PC-9 (cell line): ENCODE results near the gene PRDM16. TPM values are rescaled to one million over a fixed set of nuclear protein-coding genes. Genes with fewer than 3 reads are reported as not detected.

ENCODE experiments used
- BruUV-seq: library from RNA; stranded (reverse); fragments of 400-500 nt; replicated peaks from 2 replicates; lab custom pipeline; 2021; lab: Mats Ljungman, UMichigan
- CTCF ChIA-PET: fragments of 300-600 bp; sonication (Branson Sonifier 250); formaldehyde crosslinking; loops from one replicate; lab custom pipeline; 2022; ENCODE audit warnings: antibody characterized with exemption; lab: Charles Lee
- POLR2A ChIA-PET: fragments of 300-600 bp; sonication (Branson Sonifier 250); formaldehyde crosslinking; loops from one replicate; lab custom pipeline; 2022; ENCODE audit warnings: antibody characterized with exemption; ENCODE audit not compliant: unreplicated experiment; lab: Charles Lee
- DNase-seq, 2 experiments: peaks; one replicate each; pipeline versions ENCODE4 v3.0.0 to v3.0.0-alpha.2; 2015 to 2022; ENCODE audit warnings: mixed read lengths in 1 of 2
- H2AFZ ChIP-seq: fragments of 200-600 bp; sonication (generic); 2 replicates; pipeline ENCODE4 v1.8.1; 2017; ENCODE audit warnings: antibody characterized with exemption
- H3F3A ChIP-seq: fragments of 200-600 bp; sonication (generic); 2 replicates; pipeline ENCODE4 v1.8.1; 2017; ENCODE audit warnings: antibody characterized with exemption, mild to moderate bottlenecking, low read depth; ENCODE audit not compliant: insufficient read depth
- H3K27ac ChIP-seq: fragments of 200-600 bp; sonication (generic); 2 replicates; pipeline ENCODE4 v1.6.1; 2016; ENCODE audit warnings: mixed run types
- H3K27me3 ChIP-seq: fragments of 200-600 bp; sonication (generic); 2 replicates; pipeline ENCODE4 v1.6.1; 2016; ENCODE audit warnings: low read depth, mixed run types; ENCODE audit not compliant: insufficient read depth
- H3K36me3 ChIP-seq: fragments of 200-600 bp; sonication (generic); 2 replicates; pipeline ENCODE4 v1.6.1; 2016; ENCODE audit warnings: low read depth, mixed run types
- H3K4me1 ChIP-seq: fragments of 200-600 bp; sonication (generic); replicated peaks from 2 replicates; pipeline ENCODE4 v1.6.1; 2016; ENCODE audit warnings: mixed run types; ENCODE audit not compliant: insufficient read depth
- H3K4me2 ChIP-seq: fragments of 200-600 bp; sonication (generic); 2 replicates; pipeline ENCODE4 v1.6.1; 2017; ENCODE audit warnings: mixed run types
- H3K4me3 ChIP-seq: fragments of 200-600 bp; sonication (generic); 2 replicates; pipeline ENCODE4 v1.6.1; 2016; ENCODE audit warnings: mixed run types
- H3K79me2 ChIP-seq: fragments of 200-600 bp; sonication (generic); 2 replicates; pipeline ENCODE4 v1.6.1; 2017; ENCODE audit warnings: low read depth, mixed run types
- H3K9me2 ChIP-seq: fragments of 200-600 bp; sonication (generic); 2 replicates; pipeline ENCODE4 v1.8.1; 2017; ENCODE audit warnings: mild to moderate bottlenecking; ENCODE audit not compliant: insufficient read depth
- H3K9me3 ChIP-seq: fragments of 200-600 bp; sonication (generic); 2 replicates; pipeline ENCODE4 v1.8.1; 2016; ENCODE audit warnings: low read depth; ENCODE audit not compliant: insufficient read depth
- H4K20me1 ChIP-seq: fragments of 200-600 bp; sonication (generic); 2 replicates; pipeline ENCODE4 v1.8.1; 2017; ENCODE audit not compliant: insufficient read depth
- CTCF ChIP-seq: fragments of 200-600 bp; sonication (generic); conservative IDR thresholded peaks from 2 replicates; pipeline ENCODE4 v1.6.1; 2017; ENCODE audit warnings: mixed run types, antibody characterized with exemption, mild to moderate bottlenecking, moderate library complexity
- EZH2 ChIP-seq: fragments of 200-600 bp; sonication (generic); IDR thresholded peaks from 2 replicates; pipeline ENCODE4 v1.8.0; 2017; ENCODE audit warnings: antibody characterized with exemption, low read depth
- intact Hi-C: fragments of 100-400 bp; cut with micrococcal nuclease; formaldehyde crosslinking; loops from one replicate; pipeline ENCODE4 v1.10.0; 2022; ENCODE audit not compliant: unreplicated experiment
- total RNA-seq: library from RNA; stranded (reverse); gene quantifications from 2 replicates; pipeline ENCODE4 v1.2.3, GENCODE V29; 2021

Gene PRDM16
- total RNA-seq, 1 experiment from 2014 or later: not detected

GRCh38 chr1:3478187-3478586, 409.2 kb downstream of the PRDM16 start:
- Histone ChIP-seq H3K4me1 (peaks cover 21% of the 10 kb centered on the region), H2AFZ (no peak overlapping the region), H3K27me3 (no peaks in the 10 kb centered on the region), H3K36me3 (no peaks in the 10 kb centered on the region), H3K4me3 (no peak overlapping the region), H3F3A (peaks cover 18% of the 10 kb centered on the region; the same call in 1 of the 2 replicates), H4K20me1 (0 out of 2 replicates have a peak, but pooled peaks cover 4% of the 10 kb centered on the region), H3K27ac (no peak overlapping the region), H3K4me2 (no peak overlapping the region), H3K79me2 (no peaks in the 10 kb centered on the region), H3K9me3 (no peaks in the 10 kb centered on the region), H3K9me2 (no peaks in the 10 kb centered on the region)
- ChIA-PET POLR2A (no interaction called here), CTCF (no interaction called here)
- DNase-seq: no peak
- TF ChIP-seq CTCF: no peak
- TF ChIP-seq EZH2: no peak
- BruUV-seq: no TSS peak
- intact Hi-C loops: no loop called here

GRCh38 chr1:3479511-3480368, 410.7 kb downstream of the PRDM16 start:
- no peak for DNase-seq
- POLR2A ChIA-PET: no interaction called here
- Histone ChIP-seq H4K20me1 (0 out of 2 replicates have a peak, but pooled peaks cover 4% of the 10 kb centered on the region), H3K27ac (no peak overlapping the region), H3K4me1 (peaks cover 22% of the 10 kb centered on the region), H3K27me3 (no peaks in the 10 kb centered on the region), H3K4me3 (no peak overlapping the region), H3K9me3 (no peaks in the 10 kb centered on the region), H3F3A (peaks cover 20% of the 10 kb centered on the region; the same call in 1 of the 2 replicates), H3K36me3 (no peaks in the 10 kb centered on the region), H3K9me2 (no peaks in the 10 kb centered on the region), H3K79me2 (no peaks in the 10 kb centered on the region), H3K4me2 (no peak overlapping the region), H2AFZ (no peak overlapping the region)
- intact Hi-C loops: no loop called here
- CTCF ChIA-PET: no interaction called here
- TF ChIP-seq EZH2 (no peak), CTCF (no peak)
- no TSS peak for BruUV-seq

- DNase-seq: no peak
- peaks cover 22% of the 10 kb centered on the region for H3K4me1 ChIP-seq
- H3K9me3 ChIP-seq: no peaks in the 10 kb centered on the region
- no TSS peak for BruUV-seq
- H3K36me3 ChIP-seq: no peaks in the 10 kb centered on the region
- H3K4me3 ChIP-seq: no peak overlapping the region
- no peaks in the 10 kb centered on the region for H3K9me2 ChIP-seq
- ChIA-PET POLR2A (no interaction called here), CTCF (no interaction called here)
- intact Hi-C loops: no loop called here
- no peak overlapping the region for H3K4me2 ChIP-seq
- H3K27ac ChIP-seq: no peak overlapping the region
- no peak overlapping the region for H2AFZ ChIP-seq
- no peaks in the 10 kb centered on the region for H3K79me2 ChIP-seq
- H4K20me1 ChIP-seq: 0 out of 2 replicates have a peak, but pooled peaks cover 4% of the 10 kb centered on the region
- TF ChIP-seq EZH2: no peak
- TF ChIP-seq CTCF: no peak
- H3F3A ChIP-seq: peaks cover 25% of the 10 kb centered on the region; the same call in 1 of the 2 replicates
- H3K27me3 ChIP-seq: no peaks in the 10 kb centered on the region
Observed at GRCh38 chr1:3480369-3480719, 411.3 kb downstream of the PRDM16 start.
